NCI-H1092 (cell line): ENCODE results near the gene SCFD1.
"Not testable (repeated sequence)": the region's sequence is repeated elsewhere in the genome, so short reads cannot be mapped to it uniquely, and the experiment has no call there.

Source experiments
- DNase-seq: peaks from one replicate; lab custom pipeline; 2025; lab: John Stamatoyannopoulos, UW

SCFD1 gene

DNA sequence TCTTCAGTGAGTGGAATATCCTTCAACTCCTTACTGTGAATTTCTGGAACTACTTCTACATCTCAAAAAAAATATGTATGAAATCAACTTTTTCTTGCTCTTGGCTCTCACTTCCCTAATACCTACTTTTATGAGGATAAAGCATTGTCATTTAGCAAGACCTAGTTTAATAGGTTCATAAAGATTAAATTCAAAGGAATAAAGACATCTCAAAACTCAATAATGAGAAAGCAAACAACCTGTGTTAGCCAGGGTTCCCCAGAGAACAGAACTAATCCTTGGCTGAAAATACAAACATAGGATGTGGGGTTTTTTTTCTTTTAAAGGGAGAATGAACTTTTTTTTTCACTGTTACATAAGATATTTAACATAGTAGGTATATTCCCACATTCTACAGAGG lies 57.9 kb downstream of the SCFD1 start:
- DNase-seq: no peak

DNA sequence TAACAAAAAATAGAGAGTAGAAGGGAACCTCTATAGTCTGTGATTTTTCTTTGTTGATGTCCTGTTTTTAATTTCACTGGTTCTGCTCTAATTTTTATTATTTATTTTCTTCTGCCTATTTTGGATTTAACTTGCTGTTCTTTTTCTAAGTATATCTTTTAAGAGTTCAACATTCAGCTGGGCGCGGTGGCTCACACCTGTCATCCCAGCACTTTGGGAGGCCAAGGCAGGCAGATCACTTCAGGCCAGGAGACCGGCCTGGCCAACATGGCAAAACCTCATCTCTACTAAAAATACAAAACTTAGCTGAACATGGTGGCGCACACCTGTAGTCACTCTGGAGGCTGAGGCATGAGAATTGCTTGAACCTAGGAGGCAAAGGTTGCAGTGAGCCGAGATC lies 58.7 kb downstream of the SCFD1 start:
- DNase-seq: not testable (repeated sequence)

DNA sequence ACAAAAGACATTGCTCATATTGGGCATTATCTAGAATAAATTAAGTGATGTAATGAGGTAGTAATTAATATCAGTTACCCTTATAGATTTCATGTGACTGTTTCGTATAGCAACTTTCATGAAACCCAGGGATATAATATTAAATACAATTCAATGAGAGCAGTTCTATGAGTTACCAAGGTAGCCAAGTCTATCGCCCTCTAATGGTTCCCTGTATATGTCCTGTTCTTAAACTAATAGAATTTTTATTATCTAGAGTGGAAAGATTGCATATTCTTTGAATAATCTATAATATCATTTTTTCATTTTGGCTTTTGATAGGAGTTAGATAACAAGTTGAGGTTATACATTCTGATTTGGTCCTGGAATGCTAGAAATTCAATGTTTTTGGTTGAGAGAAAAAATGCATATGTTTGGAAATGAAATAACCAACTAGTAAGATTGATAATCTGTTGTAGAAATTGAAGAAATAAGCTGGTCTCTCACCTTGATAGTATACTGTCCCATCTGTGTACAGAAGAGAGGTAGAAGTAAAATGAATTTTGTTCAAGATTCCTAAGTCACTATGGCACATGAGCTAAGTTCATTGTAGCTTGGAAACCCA lies 59.7 kb downstream of the SCFD1 start:
- DNase-seq: no peak

GRCh38 chr14:30690487-30691355 lies 68.6 kb downstream of the SCFD1 start:
- DNase-seq: not testable (repeated sequence)

DNA sequence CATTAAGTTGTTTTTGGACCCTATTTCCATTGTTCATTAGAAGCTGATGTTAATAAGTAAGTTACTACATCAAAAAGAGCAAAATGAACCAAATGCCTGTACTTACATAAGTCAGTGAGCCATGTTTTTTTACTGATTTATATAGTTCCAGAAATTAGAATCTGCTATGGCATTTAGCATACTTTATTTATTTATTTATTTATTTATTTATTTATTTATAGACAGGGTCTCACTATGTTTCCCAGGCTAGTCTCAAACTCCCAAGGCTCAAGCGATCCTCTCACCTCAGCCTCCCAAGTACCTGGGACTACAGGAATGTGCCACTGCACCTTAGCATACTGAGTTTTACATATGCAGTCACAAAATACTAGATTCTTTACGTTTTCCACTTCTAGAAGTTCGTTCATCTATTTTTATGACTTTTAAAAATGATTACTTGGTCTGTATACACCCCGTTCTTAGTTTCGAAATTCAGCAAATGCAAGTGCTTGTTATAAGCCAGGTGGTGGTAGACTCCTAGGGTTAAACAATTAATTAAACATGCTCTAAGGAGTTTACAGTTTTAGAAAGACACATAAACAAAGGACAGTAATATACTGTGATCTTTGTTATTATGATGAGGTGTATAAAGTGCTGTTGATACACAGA lies 69.8 kb downstream of the SCFD1 start:
- DNase-seq: no peak

DNA sequence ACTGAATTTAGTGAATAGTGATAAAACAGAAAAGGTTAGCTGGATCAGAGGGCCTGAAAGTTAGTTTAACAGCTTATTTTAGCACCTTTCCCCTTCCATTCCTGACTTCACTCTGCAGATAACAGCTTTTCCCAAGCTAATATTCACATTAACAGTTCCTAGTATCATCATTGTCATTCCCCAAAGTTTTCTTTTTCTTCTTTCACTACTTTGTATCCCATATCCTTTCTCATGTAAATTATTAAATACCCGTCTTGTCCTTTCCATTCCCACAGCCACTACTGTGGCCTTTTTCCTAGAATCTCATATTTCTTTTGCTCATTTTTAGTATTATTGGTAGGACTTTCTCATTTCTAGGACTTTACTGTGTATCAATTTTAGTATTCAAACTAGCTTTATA lies 70.5 kb downstream of the SCFD1 start:
- no peak for DNase-seq

- DNase-seq: no peak
Measured at GRCh38 chr14:30698463-30698862, 76.3 kb downstream of the SCFD1 start.

DNA sequence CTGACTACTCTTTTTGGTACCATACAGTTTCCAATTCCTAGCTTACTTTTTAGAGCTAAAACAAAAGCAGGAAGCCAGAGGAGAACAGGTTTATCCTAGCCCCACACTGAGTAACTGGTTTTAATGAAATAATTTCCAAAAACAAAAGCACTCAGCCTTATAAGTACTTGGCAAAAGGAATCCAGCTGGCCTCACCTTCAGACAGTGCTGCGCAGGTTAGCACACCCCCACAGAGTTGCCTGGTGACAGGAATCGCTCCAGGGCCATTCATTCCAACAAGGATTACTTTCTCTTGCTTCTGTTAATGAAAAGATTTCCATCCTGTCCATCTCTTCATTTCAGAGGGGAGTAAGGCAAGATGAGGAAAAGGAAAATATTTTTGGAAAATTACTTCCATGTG lies 84.6 kb downstream of the SCFD1 start:
- no peak for DNase-seq

- no peak for DNase-seq
Measured at GRCh38 chr14:30708157-30708556, 86.0 kb downstream of the SCFD1 start.

DNA sequence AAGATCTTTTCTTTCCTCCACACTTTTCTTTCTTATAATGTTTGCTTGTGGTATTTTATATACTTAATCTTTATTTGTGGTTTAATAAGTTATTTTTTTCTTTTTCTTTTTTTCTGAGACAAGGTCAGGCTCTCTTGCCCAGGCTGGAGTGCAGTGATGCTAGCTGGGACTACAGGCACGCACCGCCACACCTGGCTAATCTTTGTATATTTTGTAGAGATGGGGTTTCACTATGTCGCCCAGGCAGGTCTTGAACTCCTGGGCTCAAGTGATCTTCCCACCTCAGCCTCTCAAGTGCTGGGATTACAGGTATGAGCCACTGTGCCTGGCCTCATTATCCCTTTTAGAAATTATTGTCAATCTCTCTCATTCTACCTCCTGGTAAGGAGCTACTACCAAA lies 87.1 kb downstream of the SCFD1 start:
- no peak for DNase-seq

DNA sequence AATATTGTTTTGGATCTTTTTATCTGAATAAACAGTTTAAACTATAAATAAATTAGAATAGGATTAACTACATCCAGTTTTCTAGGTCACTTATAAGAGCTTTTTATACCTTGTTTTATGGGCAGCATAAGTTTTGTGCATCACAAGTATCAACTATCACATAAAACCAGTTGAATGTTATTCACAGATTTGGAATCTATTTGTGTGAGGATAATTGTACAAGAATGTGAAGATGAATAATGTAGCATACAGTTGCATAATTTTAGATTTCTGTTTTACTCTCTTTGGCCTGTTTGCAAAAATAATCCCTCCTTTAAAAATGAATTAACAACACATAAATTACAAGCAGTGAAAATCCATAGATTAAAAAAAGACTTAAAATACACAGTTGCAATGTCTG lies 88.8 kb downstream of the SCFD1 start:
- no peak for DNase-seq

GRCh38 chr14:30719137-30719536 lies 97.0 kb downstream of the SCFD1 start:
- DNase-seq: no peak

DNA sequence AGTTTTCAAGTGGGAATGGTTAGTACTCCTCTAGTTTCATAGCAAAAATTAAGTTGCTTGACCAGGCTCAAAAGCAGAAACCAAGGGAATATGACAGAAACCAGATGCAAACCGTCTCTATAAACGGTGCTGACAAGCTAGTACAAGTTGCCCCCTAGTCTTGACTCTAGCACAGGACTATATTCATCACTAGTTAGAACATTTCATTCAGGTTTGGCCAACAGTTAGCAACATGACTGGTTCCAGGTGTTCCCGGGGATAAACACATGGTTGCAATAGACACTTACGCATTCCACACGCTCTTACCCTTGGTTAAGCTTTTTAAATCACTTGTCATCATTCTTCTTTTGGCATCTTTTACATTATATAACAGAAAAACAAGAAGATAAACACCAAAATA lies 103.6 kb downstream of the SCFD1 start:
- DNase-seq: no peak

DNA sequence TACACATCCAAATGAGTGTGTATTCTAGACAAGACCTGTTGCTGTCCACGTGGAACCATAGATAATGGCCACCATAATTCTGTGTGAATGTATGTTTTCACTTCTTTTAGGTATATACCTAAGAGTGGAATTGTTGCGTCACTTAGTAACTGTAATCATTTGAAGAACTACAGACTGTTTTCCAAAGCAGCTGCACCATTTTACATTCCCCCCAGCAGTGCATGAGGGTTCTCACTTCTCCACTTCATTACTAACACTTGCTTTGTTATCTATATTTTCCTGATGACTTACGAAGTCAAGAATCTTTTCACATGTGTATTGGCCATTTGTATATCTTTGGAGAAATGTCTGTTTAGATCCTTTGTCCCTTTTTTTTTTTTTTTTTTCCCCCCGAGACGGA lies 106.4 kb downstream of the SCFD1 start:
- no peak for DNase-seq

DNA sequence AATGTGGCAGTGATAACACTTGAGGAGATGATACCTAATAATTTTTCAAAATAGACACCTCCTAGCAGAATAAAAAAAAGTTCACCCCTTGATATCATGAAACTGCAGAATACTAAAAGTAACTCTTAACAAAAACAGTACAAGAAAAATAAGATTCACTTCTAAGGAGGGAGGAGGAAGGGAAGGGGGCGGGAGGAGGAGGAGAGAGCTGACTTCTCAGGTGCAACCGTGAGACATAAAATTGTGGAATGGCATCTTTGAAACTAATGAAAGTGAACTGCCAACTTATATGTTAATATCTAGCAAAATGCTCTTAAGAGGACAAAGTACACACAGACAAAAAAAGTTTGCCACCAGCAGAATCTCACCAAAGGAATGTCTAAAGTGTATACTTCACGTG lies 115.8 kb downstream of the SCFD1 start:
- no peak for DNase-seq

DNA sequence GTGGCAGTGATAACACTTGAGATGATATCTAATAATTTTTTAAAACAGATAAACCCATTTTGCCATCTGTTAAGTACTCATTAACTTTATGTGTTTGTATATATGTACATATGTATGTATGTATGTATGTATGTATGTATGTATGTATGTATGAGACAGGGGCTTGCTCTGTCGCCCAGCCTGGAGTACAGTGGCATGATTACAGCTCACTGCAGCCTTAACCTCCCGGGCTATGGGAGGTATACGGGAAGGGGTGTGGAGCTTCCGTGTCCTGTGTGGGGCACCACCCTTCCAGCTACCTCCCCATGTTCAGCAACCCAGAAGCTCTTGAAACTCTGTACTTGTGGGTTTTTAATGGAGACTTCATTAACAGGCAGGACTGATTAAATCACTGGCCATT lies 116.9 kb downstream of the SCFD1 start:
- no peak for DNase-seq

GRCh38 chr14:30748343-30748742 lies 126.2 kb downstream of the SCFD1 start:
- DNase-seq: no peak

- no peak for DNase-seq
Measured at GRCh38 chr14:30751646-30752416, 129.7 kb downstream of the SCFD1 start.

- DNase-seq: no peak
Measured at GRCh38 chr14:30753452-30753851, 131.3 kb downstream of the SCFD1 start.

DNA sequence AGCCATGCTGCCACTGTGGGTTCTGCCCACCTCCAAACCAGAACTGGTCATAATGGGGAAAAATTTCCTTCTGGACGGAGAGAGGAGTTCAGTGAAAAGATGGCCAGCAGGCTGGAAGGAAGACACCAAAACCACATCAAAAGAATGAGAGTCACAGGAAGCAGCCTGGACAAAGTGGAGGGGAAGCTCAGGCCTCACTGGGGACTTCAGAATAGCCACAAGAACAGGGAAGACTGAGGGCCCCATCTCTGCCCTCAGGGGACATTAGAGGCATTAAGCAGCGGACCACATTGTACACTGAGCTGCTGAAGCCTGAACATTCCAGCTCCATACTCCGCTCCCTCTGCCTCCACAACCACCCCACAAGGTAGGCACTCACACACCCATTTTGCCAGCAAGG lies 132.7 kb downstream of the SCFD1 start:
- DNase-seq: no peak

GRCh38 chr14:30756594-30756993 lies 134.5 kb downstream of the SCFD1 start:
- no peak for DNase-seq

- no peak for DNase-seq
Measured at GRCh38 chr14:30757082-30757481, 135.0 kb downstream of the SCFD1 start.
